HG02678 (cell line): ENCODE measurements around the gene CTNND2.
"Not testable (repeated sequence)": the region's sequence is repeated elsewhere in the genome, so short reads cannot be mapped to it uniquely, and the experiment has no call there.

ENCODE experiments used
- ATAC-seq: cut with Tn5 transposase; IDR thresholded peaks from one replicate; pipeline ENCODE4 v1.9.1; 2021; ENCODE audit warnings: mild to moderate bottlenecking, moderate library complexity; ENCODE audit not compliant: unreplicated experiment

Gene CTNND2

DNA sequence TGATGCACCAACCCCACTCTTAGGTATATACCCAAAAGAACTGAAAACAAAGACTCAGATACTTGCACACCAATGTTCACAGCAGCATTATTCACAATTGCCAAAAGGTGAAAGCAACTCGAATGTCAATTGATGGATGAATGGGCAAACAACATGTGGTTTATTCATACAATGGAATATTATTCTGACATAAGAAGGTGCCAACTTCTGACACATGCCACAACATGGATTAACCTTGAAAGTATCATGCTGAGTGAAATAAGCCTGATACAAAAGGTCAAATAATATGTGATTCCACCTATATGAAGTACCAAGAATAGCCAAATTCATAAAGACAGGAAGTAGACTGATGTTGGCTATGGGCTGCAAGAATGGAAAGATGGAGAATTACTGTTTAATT lies 35.0 kb downstream of the CTNND2 start:
- no peak for ATAC-seq

DNA sequence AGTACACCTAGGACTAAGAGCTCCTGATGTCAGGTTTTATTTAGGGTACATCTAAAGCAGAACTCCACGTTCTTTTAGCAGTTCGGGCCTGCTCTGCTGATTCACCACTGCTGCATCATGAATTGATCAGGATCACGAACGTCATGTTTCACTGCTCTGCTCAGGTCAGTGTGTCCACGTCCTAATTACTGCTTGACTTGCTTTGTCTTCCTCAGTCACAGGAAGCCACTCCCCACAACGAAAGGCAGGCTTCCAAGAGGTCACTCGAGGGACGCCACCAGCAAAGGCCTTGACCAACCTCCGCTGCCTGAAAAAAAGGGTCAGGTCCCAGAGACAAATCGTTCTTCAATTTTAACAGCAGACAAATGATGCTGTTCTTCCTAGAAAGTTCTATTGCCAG lies 40.3 kb downstream of the CTNND2 start:
- ATAC-seq: no peak

DNA sequence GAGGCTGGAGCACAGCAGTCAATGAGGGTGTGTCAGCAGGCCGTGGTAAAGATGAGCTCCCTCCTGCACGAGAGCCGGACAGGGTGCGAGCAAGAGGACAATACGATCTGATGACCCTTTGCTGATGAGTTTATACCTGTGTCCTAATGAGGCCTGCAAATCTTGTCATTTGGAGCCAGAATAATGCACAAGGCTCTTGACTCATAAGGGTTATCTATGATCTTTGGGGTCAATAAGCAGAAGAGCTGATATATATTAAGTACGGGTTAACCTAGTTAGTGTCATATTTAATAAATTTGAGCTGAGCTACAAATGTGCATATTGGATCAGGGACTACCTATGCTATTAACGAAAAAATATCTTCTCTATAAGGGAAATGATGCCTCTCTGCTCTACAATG lies 46.9 kb downstream of the CTNND2 start:
- no peak for ATAC-seq

DNA sequence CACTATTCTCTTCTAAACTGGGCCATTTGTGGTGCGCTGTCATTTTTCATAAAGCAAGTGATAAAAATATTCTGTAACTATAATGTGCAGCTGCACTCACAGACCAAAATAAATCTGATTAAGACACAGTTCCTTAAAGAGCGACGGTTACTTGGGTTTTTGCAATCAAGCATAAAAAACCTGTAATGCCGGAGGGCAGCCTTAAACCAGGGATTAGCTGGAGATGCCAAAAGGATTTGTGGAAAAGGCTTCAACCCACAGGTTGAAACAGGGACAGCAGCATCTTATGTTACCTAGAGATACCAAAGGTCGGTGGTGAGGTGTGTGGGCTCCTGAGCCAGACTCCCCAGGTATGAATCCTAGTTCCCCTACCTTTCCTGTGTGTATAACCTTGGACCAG lies 49.3 kb downstream of the CTNND2 start:
- no peak for ATAC-seq

DNA sequence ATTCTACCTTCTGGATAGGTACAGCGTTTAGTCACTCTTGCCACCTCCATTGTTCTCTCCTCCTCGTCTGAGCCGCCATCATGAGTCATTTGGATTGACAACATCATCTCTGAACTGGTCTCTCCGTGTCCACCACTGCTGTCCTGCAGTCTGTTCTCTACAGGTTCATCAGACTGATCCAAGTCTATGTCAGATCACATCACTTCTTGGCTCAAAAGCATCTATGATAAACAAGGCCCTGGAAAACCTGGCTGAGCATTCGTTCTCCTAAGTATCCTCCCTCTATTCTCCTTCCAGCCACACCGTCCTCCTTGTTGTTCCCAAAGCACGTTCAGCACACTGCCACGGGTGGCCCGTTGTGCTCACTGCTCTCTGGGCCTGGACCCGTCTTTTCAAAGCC lies 50.5 kb downstream of the CTNND2 start:
- ATAC-seq: no peak

DNA sequence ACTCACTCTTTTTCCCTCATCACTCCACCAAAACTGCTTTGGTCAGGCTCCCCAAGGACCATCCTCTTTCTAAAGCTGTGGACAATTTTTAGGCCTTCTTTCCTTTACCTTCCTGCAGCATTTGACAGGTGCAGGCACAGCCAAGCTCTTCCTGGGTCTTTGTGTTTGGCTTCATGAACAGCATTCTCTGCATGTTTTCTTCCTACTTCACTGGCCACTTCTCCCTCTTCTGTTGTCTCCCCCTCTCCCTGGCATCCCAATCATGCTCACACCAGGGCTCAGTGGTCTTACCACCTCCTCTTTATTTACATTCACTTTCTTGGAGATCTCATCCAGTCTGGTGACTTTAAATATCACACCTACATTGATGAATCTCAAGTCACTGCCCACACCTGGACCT lies 51.1 kb downstream of the CTNND2 start:
- no peak for ATAC-seq

DNA sequence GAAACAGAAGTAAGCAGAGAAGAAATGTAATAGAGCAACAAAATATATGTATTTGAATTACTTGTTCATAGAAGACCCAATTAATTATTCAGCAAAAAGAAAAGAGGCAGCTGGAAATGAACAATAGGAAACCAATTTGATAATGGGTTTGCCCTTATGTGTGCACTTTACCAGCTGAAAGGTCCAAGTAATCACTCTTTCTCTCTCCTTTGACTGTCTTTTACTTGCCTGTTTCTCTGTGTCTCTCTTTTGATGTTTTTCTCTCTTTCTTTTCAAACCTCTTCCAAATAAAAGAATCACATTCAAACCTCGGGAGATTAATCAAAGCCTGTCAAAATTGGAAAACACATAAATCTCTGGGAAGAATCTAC lies 51.5 kb downstream of the CTNND2 start:
- ATAC-seq: no peak

DNA sequence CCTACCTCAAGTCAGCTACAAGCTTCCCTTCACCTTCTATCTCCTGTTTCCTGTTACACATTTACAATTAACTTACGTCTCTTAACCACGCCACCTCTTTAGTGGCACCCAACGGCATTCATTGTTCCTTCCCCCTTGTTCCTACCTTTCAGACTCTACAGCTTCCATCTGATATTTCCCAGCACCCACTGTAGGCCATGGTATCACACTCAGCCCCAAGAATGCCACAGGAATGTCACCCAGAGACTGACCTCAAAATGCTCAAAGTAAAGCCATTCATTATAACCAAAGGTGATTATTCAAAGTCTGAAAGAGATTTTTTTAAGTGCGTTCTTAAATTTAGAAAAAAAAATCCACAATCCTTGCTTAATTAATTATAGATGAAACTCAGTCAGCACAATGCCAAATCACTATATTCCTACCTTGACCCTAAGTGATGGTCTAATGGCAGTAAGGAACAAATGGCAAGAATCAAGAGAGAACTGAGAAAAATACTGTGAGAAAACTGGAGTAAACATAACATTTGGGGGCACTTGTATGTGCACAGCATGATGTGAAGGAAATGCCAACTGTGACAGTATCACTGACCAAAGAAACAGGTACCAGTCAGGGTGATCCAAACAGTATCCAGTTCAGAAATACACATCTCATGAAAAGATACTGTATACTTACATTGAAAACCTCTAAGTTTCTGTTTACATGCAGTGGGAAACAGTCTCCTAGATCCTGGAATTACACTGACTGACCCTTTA lies 52.1 kb downstream of the CTNND2 start:
- no peak for ATAC-seq

DNA sequence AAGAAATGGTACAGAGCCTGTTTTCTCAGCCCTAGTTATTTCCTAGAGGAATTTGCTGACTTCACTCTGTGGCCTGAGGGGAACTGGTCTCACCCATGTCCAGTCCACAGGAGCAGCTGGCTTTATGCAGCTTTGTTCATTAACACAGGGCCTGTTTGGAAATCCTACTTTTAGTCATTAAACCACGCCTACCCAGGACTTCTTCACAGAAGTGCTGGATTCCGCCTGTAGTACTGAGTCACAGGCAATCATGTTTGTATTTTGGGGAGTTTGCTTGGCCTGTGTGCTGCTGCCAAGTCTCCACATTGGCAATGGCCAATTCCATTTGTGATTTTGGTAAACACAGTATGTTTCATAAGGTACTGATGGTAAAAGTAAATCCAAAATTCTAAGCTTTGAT lies 52.8 kb downstream of the CTNND2 start:
- ATAC-seq: no peak

DNA sequence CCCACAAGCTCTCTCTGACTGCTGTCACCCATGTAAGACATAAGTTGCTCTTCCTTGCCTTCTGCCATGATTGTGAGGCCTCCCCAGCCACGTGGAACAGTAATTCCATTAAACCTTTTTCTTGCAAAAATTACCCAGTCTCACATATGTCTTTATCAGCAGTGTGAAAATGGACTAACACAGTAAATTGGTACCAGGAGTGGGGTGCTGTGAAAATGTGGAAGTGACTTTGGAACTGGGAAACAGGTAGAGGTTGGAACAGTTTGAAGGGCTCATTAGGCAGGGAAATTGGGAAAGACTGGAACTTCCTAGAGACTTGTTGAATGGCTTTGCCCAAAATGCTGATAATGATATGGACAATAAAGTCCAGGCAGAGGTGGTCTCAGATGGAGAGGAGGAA lies 75.7 kb downstream of the CTNND2 start:
- not testable (repeated sequence) for ATAC-seq

DNA sequence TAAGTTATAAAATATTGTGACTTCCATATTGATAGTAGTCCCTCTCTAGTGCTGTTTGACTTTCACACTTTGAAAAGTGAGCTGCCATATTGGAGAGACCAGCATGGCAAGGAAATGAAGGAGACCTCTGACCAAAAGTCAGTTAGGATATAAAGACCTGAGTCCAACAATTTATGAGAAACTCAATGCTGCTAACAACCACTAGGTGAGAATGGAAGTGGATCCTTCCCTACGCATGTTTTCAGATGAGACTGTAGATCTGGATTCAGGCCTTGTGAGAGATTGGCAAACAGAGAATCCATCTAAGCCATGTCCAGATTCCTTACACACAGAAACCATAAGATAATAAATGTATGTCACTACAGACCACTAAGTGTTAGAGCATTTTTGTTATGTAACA lies 81.6 kb downstream of the CTNND2 start:
- no peak for ATAC-seq

DNA sequence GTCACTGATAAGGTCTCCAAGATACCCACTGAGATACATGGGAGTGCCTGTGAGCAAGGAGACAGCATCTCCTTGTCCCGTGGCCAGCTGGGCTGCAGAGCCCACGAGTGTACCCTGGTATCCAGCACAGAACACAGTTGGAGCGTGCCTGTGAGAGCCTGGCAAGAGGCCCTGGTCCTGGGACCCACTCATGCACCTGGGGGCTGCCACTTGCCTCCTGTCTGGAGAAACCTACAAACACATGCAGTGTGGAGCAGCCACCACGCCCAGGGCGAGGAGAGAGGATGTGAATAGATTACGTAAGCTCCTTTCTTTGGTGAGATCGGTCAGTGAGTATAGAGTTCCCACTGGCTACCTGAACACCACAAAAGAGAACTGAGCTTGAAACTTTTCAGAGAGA lies 88.3 kb downstream of the CTNND2 start:
- no peak for ATAC-seq

DNA sequence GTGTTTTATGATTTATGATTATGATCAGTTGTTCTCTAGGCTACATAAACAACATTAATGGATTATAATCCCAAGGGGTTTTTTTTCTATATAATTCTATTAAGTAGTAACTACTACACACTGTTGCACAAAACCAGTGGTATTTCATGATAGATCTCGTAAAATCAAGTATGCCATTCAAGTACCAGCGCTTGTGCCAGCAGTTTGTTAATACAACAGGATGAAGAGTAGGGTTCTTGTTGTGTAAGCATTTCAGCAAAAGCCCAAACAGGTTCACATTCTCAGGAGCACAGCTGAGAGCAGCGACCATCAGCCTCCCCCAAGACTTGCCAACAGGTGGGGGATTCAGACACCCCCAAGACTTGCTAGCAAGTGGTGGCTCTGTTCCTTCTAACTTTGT lies 88.8 kb downstream of the CTNND2 start:
- ATAC-seq: no peak

DNA sequence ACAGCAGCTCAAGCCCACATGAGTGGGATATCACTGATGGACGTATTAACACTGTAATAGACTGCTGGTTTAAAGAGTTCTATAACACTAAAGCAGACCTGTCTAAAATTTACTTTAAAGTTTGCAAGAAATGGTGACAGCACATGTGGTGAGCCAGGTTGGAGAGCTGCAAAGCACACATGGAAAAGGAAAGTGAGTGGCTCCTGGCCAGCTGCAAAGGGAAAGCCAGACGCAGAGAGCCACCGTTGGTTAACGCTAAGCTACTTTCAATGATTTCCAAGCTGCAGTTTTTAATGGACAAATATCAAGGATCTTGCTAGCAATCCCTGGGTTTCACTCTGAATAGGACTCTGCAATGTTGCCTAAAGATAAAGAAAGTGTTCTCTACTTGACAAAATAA lies 89.9 kb downstream of the CTNND2 start:
- no peak for ATAC-seq

DNA sequence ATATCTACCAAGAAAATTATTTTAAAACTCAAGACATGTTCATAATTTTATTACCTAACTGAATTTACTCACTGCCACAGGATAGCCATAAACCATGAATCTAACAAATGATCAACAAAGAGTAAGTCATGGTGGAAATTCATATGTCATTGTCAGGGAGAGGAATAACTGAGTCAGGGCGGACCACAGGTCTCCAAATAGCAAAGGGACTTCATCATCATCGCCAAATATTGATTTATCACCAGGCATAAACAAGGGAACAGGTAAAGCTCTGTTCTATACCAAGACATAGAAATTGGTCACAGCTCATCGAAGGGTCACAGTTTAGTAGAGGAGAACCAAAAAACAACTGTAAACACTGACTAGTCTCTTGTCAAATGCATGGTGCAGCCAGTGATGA lies 94.8 kb downstream of the CTNND2 start:
- ATAC-seq: no peak

DNA sequence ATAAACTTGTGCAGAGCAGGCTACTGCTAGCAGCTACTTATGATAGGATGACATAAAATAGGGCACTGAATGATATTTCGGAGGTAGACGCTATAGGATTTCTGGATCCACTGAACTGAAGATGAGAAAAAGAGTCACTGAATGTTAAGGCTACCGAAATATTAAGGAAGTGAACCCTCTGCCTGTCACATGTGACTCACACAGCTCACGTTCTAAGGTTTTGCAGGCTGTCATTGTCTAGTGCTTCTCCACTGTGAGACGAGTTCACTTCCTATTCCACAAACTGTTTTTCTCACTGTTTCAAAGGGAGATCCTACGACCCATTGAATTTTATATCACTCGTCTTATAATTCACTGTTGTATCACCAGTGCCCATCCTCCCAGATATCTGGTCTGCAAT lies 100.8 kb downstream of the CTNND2 start:
- ATAC-seq: no peak

DNA sequence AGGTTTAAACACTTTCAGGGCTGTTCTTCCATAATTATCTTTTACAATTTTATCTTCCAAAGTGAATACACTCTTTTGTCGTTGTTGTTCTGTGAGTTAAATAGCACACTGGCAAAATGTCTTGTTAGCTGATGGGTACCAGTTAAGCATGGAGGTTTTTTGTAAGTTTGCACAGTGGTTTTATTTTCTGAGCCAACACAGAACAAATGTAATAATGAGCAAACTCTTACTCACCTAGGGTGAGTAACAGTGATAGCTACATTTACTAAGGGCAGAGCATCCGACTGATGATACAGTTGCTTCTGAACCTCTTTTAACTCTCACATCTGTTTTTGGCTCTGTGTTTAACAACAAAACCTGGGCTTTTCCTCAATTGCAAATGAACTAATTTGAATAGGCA lies 103.2 kb downstream of the CTNND2 start:
- no peak for ATAC-seq

DNA sequence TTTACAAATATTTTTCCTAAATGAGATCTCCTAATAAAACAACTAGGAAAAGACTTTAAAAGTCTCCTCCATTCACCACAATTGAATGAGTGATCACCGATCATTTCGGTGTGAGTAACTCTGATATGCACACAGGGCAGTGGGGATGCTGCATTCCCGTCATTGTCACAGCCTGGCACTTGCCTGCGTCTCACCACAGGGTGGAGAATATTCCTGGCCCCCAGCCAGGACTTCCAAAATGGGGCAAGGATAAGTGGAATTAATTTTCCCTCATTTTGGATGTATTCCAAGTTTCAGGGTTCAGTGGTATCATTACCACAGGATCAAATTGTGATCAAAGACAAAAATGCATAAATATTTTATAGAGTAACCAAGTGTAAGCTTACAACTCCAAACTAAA lies 107.1 kb downstream of the CTNND2 start:
- no peak for ATAC-seq

DNA sequence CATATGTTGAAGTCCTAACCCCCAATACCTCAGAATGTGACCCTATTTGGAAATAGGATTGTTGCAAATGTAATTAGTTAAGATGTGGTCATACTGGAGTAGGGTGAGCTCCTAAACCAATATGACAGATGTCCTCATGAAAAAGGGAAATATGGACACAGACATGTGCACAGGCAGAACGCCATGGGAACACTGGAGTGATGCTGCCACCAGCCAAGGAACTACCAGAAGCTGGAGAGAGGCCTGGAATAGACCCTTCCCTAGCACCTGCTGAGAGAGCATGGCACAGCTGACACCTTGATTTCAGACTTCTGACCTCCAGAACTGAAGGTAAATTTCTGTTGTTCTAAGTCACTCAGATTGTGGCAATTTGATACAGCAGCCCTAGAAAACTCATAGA lies 110.8 kb downstream of the CTNND2 start:
- no peak for ATAC-seq

DNA sequence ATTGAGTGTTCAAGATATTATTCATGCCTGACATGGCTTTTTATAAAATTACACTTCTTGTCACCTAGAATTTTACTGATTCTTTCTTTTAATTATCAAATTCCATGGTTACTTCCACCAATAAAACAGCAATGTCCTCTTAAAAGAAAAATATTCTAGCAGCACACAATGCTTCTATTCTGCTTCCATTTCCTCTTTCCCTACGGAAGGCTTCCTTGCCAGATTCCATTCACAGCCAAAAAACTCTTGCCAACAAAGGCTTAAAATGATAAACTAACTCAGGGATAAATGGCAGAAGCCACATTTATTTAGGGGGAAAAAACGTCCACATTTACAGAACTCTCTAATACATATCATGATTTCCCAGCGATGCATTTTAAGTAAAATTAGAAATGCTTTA lies 111.6 kb downstream of the CTNND2 start:
- no peak for ATAC-seq

DNA sequence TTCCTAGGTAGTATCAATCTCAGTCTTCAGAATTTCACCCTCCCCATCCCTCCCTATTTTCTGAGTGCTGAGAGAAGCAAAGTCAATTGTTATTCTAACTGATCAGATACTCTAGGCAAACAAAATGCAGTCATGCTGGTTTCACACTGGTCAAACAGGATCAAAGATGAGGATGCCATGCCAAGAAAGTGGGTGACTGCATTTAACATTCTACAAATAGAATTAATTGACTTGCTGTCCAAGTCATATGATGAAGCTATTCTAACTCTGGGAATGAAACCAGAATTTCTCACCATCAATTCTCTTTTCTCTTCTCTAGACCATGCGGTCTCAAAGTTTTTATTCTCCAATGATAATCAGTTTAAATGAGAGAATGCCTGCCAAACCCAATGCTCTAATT lies 112.5 kb downstream of the CTNND2 start:
- ATAC-seq: no peak

DNA sequence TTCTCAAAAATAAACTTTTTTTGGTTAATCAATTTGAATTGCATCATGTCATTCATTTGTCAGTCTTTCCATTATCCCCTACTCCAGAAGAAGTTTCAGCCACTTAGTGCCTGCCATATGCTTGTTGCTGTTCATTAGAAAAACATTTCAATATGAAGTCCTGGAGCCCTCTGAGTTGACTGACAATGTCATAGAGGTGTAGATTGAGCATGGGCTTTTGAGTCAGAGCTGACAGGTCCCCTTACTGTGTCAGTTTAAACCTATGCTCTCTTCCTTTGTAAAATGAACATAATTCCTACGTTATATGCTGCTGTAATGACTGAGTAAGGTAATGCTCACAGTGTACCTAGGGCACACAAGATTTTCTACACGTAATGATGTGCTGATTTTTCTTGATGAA lies 114.0 kb downstream of the CTNND2 start:
- no peak for ATAC-seq

DNA sequence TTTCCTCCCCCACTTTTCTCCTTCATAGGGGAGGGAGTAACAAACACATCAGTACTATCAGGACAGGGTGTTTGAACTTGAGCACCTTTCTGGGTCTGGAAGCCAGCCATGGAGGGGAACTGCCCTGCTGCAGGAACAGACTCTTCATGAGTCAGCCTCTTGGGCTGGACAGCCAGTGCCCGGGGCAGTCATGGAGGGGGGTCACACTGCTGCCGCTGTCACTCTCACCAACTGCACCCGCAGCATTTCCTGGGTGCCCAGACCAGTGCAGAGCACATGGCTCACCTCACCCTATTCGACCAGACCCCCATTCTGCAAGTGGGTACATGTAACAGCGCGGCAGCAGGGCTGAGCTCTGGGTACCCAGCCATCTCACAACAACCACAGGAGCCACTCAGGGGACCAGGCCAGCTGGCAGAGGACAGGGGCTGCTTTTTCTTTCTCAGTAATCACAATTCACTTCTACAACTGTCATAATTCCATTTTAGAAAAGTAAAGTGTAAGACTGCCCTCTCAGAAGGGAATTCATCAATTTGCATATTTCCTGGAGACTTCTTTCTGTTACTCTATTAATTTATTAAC lies 118.4 kb downstream of the CTNND2 start:
- ATAC-seq: no peak
